K562 (cell line): ENCODE measurements around the gene SCAMP2. TPM values are rescaled to one million over a fixed set of nuclear protein-coding genes. Genes with fewer than 3 reads are reported as not detected.

Experiments used
- ADNP ChIP-seq: fragments of 200-800 bp; sonication (Bioruptor generic); IDR thresholded peaks from 2 replicates; pipeline ENCODE4 v1.6.1; 2016; ENCODE audit warnings: missing genetic modification characterization, missing compliant biosample characterization
- GABPB1 ChIP-seq: sonication (generic); formaldehyde crosslinking; IDR thresholded peaks from 2 replicates; pipeline ENCODE4 v1.8.0; 2022; ENCODE audit warnings: mild to moderate bottlenecking, missing genetic modification reagents
- HMGXB4 ChIP-seq: sonication (generic); formaldehyde crosslinking; IDR thresholded peaks from 2 replicates; pipeline ENCODE4 v1.8.1; 2023; ENCODE audit warnings: mild to moderate bottlenecking, missing genetic modification reagents
- NCOA4 ChIP-seq: fragments of 450-650 bp; IDR thresholded peaks from 2 replicates; pipeline ENCODE4 v1.6.1; 2018; ENCODE audit warnings: mild to moderate bottlenecking; ENCODE audit not compliant: partially characterized antibody
- SIN3B ChIP-seq: fragments of 450-650 bp; IDR thresholded peaks from 2 replicates; pipeline ENCODE4 v1.6.1; 2017; ENCODE audit warnings: low read depth, mild to moderate bottlenecking, moderate library complexity
- SMAD3 ChIP-seq: fragments of 450-650 bp; formaldehyde crosslinking; conservative IDR thresholded peaks from 2 replicates; pipeline ENCODE4 v1.4.0; 2020; ENCODE audit warnings: mild to moderate bottlenecking
- THRA ChIP-seq: fragments of 450-650 bp; IDR thresholded peaks from 2 replicates; pipeline ENCODE4 v1.6.1; 2017; ENCODE audit warnings: mild to moderate bottlenecking, moderate library complexity
- ZNF174 ChIP-seq: fragments of 250-450 bp; sonication (Bioruptor Pico); IDR thresholded peaks from 2 replicates; pipeline ENCODE4 v1.4.0; 2020; ENCODE audit warnings: mild to moderate bottlenecking
- ZNF212 ChIP-seq: fragments of 450-650 bp; formaldehyde crosslinking; IDR thresholded peaks from 2 replicates; pipeline ENCODE4 v1.4.0; 2020; ENCODE audit warnings: mild to moderate bottlenecking
- ZNF740 ChIP-seq, 3 experiments: fragments of 200-800 bp in 1 of 3; sonication (Bioruptor generic) in 1 of 3; sonication (generic) in 1 of 3; formaldehyde crosslinking in 1 of 3; IDR thresholded peaks; 2 replicates each; pipeline versions ENCODE4 v1.6.1 to v1.8.0; 2016 to 2022; ENCODE audit warnings: mild to moderate bottlenecking in 2 of 3, missing compliant biosample characterization in 2 of 3, missing genetic modification characterization in 2 of 3, missing genetic modification reagents in 1 of 3
- polyA plus RNA-seq, 8 experiments: library from polyadenylated mRNA; depleted of rRNA in 4 of 8; stranded (reverse) in 5 of 8; unstranded in 3 of 8; fragments of >200 nt; fragmentation: Nextera tagmentation in 2 of 8; fragmentation: Illumina TruSeq in 1 of 8; extraction: Ambion mirVana in 2 of 8; extraction: Trizol in 1 of 8; gene quantifications; 2 replicates each; pipeline versions ENCODE4 v1.2.1 to v1.2.3, GENCODE V29; 2011 to 2014; ENCODE audit warnings: inconsistent platforms in 1 of 8, missing spikeins in 1 of 8
- total RNA-seq, 7 experiments: library from RNA; depleted of rRNA in 6 of 7; stranded (reverse); fragments of >200 nt in 6 of 7; fragmentation: Illumina TruSeq in 2 of 7; extraction: Trizol in 2 of 7; gene quantifications; 2 replicates each; pipeline versions ENCODE4 v1.2.1 to v1.2.3, GENCODE V29; 2011 to 2021; ENCODE audit warnings: low replicate concordance in 1 of 7

Gene SCAMP2
- total and polyA plus RNA-seq, 9 of the 15 experiments (the other 6 are each of a cell fraction or from before 2014, with no cell fraction given) = 5.9 to 61.1 (median 20.1) TPM

- no peak for TF ChIP-seq ADNP (tag)
- TF ChIP-seq ZNF174 (CRISPR knock-in tag) = no peak
- no peak for TF ChIP-seq SMAD3 (CRISPR knock-in tag)
- no peak for TF ChIP-seq SIN3B
- no peak for TF ChIP-seq THRA
- TF ChIP-seq ZNF740 (CRISPR knock-in tag; IDR thresholded peaks at IDR 0.05) = no peak
- TF ChIP-seq ZNF740 (tag; IDR thresholded peaks at IDR 0.05) = no peak
- TF ChIP-seq GABPB1 (CRISPR knock-in tag) = no peak
- TF ChIP-seq HMGXB4 (CRISPR knock-in tag) = no peak
- TF ChIP-seq ZNF212 (CRISPR knock-in tag) = no peak
- no peak for TF ChIP-seq NCOA4
Observed at GRCh38 chr15:74869726-74870407, 3.3 kb downstream of the SCAMP2 start (continued).
